IgD-negative memory B cell (primary cell): ENCODE measurements around the gene IFITM10. TPM values are rescaled to one million over a fixed set of nuclear protein-coding genes. Genes with fewer than 3 reads are reported as not detected.

Source experiments
- H3K27ac Mint-ChIP-seq, 3 donors: one replicate each; pipeline ENCODE4 v1.8.0; 2020 to 2022; ENCODE audit warnings: mild to moderate bottlenecking in 3 of 3, mixed read lengths in 3 of 3, moderate library complexity in 1 of 3
- H3K27me3 Mint-ChIP-seq: one replicate; pipeline ENCODE4 v1.8.0; 2021; ENCODE audit warnings: mixed read lengths
- H3K36me3 Mint-ChIP-seq: one replicate; pipeline ENCODE4 v1.8.0; 2020; ENCODE audit warnings: mild to moderate bottlenecking, mixed read lengths
- H3K4me1 Mint-ChIP-seq, 3 donors: one replicate each; pipeline ENCODE4 v1.8.0; 2020 to 2022; ENCODE audit warnings: mixed read lengths in 3 of 3, mild to moderate bottlenecking in 1 of 3
- H3K4me3 Mint-ChIP-seq, 4 donors: one replicate each; pipeline ENCODE4 v1.8.0; 2020 to 2022; ENCODE audit warnings: mild to moderate bottlenecking in 4 of 4, mixed read lengths in 4 of 4, moderate library complexity in 3 of 4
- H3K9me3 Mint-ChIP-seq, 3 donors: one replicate each; pipeline ENCODE4 v1.8.0; 2020 to 2021; ENCODE audit warnings: mixed read lengths in 3 of 3, mild to moderate bottlenecking in 1 of 3
- polyA plus RNA-seq: library from polyadenylated mRNA; unstranded; fragments of 300-500 nt; fragmentation: Illumina TruSeq; gene quantifications from one replicate; pipeline ENCODE4 v1.2.3, GENCODE V29; 2021

Gene IFITM10
- polyA plus RNA-seq, result 0.06 TPM

GRCh38 chr11:1750481-1750839 lies at the start of gene IFITM10:
Gene IFITM10, minus strand, starts transcription at chr11:1750595. Its CDS starts 153 bp downstream, at chr11:1750442.
- Mint-ChIP-seq H3K27me3 (peaks cover 15% of the 10 kb centered on the region), H3K4me1 (peaks cover 0 to 7% (median 0%) of the 10 kb centered on the region in 3 donors), H3K27ac (peak within 1 kb of the TSS in 2 of 3 donors; percentile 53 to 86), H3K9me3 (peaks cover 0 to 6% (median 2%) of the 10 kb centered on the region in 3 donors), H3K36me3 (peaks cover 3% of the 10 kb centered on the region), H3K4me3 (peak within 1 kb of the TSS in 1 of 4 donors; percentile 65)

- H3K4me1 Mint-ChIP-seq, result peaks cover 0 to under 1% (median 0%) of the 10 kb centered on the region in 3 donors
- no peak overlapping the region for H3K27ac Mint-ChIP-seq
- peaks cover 21% of the 10 kb centered on the region for H3K27me3 Mint-ChIP-seq
- H3K36me3 Mint-ChIP-seq, result peaks cover 1% of the 10 kb centered on the region
- no peak overlapping the region for H3K4me3 Mint-ChIP-seq
- H3K9me3 Mint-ChIP-seq, result peaks cover 0 to 1% (median 0%) of the 10 kb centered on the region in 3 donors
These were observed 47.2 kb upstream of the IFITM10 start for GRCh38 chr11:1797391-1798125.

- Mint-ChIP-seq H3K4me3 (no peak overlapping the region), H3K4me1 (peaks cover 0 to 1% (median 0%) of the 10 kb centered on the region in 3 donors), H3K27ac (peak overlapping the region in 1 of 3 donors; percentile 59), H3K27me3 (peaks cover 21% of the 10 kb centered on the region), H3K9me3 (peaks cover 0 to 3% (median 0%) of the 10 kb centered on the region in 3 donors), H3K36me3 (peaks cover 2% of the 10 kb centered on the region)
These were observed 46.1 kb upstream of the IFITM10 start for GRCh38 chr11:1796413-1797011.

GRCh38 chr11:1793081-1793480 lies 42.7 kb upstream of the IFITM10 start:
- Mint-ChIP-seq H3K27me3 (peaks cover 20% of the 10 kb centered on the region), H3K4me3 (no peak overlapping the region), H3K9me3 (peaks cover 0 to 3% (median 0%) of the 10 kb centered on the region in 3 donors), H3K4me1 (peaks cover 0 to 1% (median 0%) of the 10 kb centered on the region in 3 donors), H3K27ac (no peak overlapping the region), H3K36me3 (peaks cover 4% of the 10 kb centered on the region)

GRCh38 chr11:1792461-1792860 lies 42.1 kb upstream of the IFITM10 start:
- H3K27me3 Mint-ChIP-seq, result peaks cover 20% of the 10 kb centered on the region
- peaks cover 4% of the 10 kb centered on the region for H3K36me3 Mint-ChIP-seq
- H3K9me3 Mint-ChIP-seq, result peaks cover 0 to 3% (median 0%) of the 10 kb centered on the region in 3 donors
- peak overlapping the region in 1 of 4 donors; percentile 33 for H3K4me3 Mint-ChIP-seq
- H3K4me1 Mint-ChIP-seq, result peaks cover 0 to 1% (median 0%) of the 10 kb centered on the region in 3 donors
- no peak overlapping the region for H3K27ac Mint-ChIP-seq

GRCh38 chr11:1791912-1792311 lies 41.5 kb upstream of the IFITM10 start:
- H3K4me3 Mint-ChIP-seq, result no peak overlapping the region
- H3K9me3 Mint-ChIP-seq, result peaks cover 0 to 3% (median 0%) of the 10 kb centered on the region in 3 donors
- H3K27ac Mint-ChIP-seq, result no peak overlapping the region
- H3K4me1 Mint-ChIP-seq, result peaks cover 0 to 1% (median 0%) of the 10 kb centered on the region in 3 donors
- peaks cover 4% of the 10 kb centered on the region for H3K36me3 Mint-ChIP-seq
- peaks cover 16% of the 10 kb centered on the region for H3K27me3 Mint-ChIP-seq

- no peaks in the 10 kb centered on the region for H3K9me3 Mint-ChIP-seq
- peak overlapping the region in 1 of 4 donors; percentile 41 for H3K4me3 Mint-ChIP-seq
- H3K36me3 Mint-ChIP-seq, result peaks cover 2% of the 10 kb centered on the region
- H3K27me3 Mint-ChIP-seq, result peaks cover 3% of the 10 kb centered on the region
- peaks cover 0 to 7% (median under 1%) of the 10 kb centered on the region in 3 donors for H3K4me1 Mint-ChIP-seq
- H3K27ac Mint-ChIP-seq, result no peak overlapping the region
These were observed 36.1 kb upstream of the IFITM10 start for GRCh38 chr11:1786466-1786865.

GRCh38 chr11:1785749-1786413 lies 35.5 kb upstream of the IFITM10 start:
- peaks cover 0 to 12% (median 4%) of the 10 kb centered on the region in 3 donors for H3K4me1 Mint-ChIP-seq
- no peaks in the 10 kb centered on the region for H3K9me3 Mint-ChIP-seq
- H3K27ac Mint-ChIP-seq, result no peak overlapping the region
- peaks cover 2% of the 10 kb centered on the region for H3K36me3 Mint-ChIP-seq
- H3K4me3 Mint-ChIP-seq, result no peak overlapping the region
- peaks cover 3% of the 10 kb centered on the region for H3K27me3 Mint-ChIP-seq

GRCh38 chr11:1784761-1785650 lies 34.6 kb upstream of the IFITM10 start:
- Mint-ChIP-seq H3K27me3 (peaks cover 3% of the 10 kb centered on the region), H3K4me3 (no peak overlapping the region), H3K27ac (peak overlapping the region in 1 of 3 donors; percentile 47), H3K4me1 (peaks cover 0 to 16% (median 5%) of the 10 kb centered on the region in 3 donors), H3K9me3 (no peaks in the 10 kb centered on the region), H3K36me3 (peaks cover 2% of the 10 kb centered on the region)

GRCh38 chr11:1783725-1784529 lies 33.5 kb upstream of the IFITM10 start:
- Mint-ChIP-seq H3K27ac (no peak overlapping the region), H3K4me1 (peaks cover 0 to 16% (median 5%) of the 10 kb centered on the region in 3 donors), H3K4me3 (no peak overlapping the region), H3K36me3 (peaks cover 2% of the 10 kb centered on the region), H3K9me3 (no peaks in the 10 kb centered on the region), H3K27me3 (no peaks in the 10 kb centered on the region)

GRCh38 chr11:1782831-1783724 lies 32.7 kb upstream of the IFITM10 start:
- H3K4me1 Mint-ChIP-seq, result peaks cover 0 to 16% (median 5%) of the 10 kb centered on the region in 3 donors
- peak overlapping the region in 1 of 4 donors; percentile 17 for H3K4me3 Mint-ChIP-seq
- H3K36me3 Mint-ChIP-seq, result no peaks in the 10 kb centered on the region
- no peaks in the 10 kb centered on the region for H3K9me3 Mint-ChIP-seq
- H3K27me3 Mint-ChIP-seq, result no peaks in the 10 kb centered on the region
- no peak overlapping the region for H3K27ac Mint-ChIP-seq

- Mint-ChIP-seq H3K27ac (no peak overlapping the region), H3K9me3 (no peaks in the 10 kb centered on the region), H3K27me3 (no peaks in the 10 kb centered on the region), H3K36me3 (no peaks in the 10 kb centered on the region), H3K4me3 (peak overlapping the region in 1 of 4 donors; percentile 12), H3K4me1 (peaks cover 0 to 16% (median 5%) of the 10 kb centered on the region in 3 donors)
These were observed 31.7 kb upstream of the IFITM10 start for GRCh38 chr11:1782031-1782590.

- Mint-ChIP-seq H3K27ac (no peak overlapping the region), H3K9me3 (no peaks in the 10 kb centered on the region), H3K27me3 (no peaks in the 10 kb centered on the region), H3K36me3 (no peaks in the 10 kb centered on the region), H3K4me3 (peak overlapping the region in 1 of 4 donors; percentile 67), H3K4me1 (peaks cover 0 to 16% (median 5%) of the 10 kb centered on the region in 3 donors)
These were observed 31.2 kb upstream of the IFITM10 start for GRCh38 chr11:1781593-1781975.
